Activated CD4-positive, alpha-beta memory T cell treated with anti-CD3 and anti-CD28 coated beads for 36 hours (primary cell): Measurements from ENCODE around the gene LPP. TPM values are rescaled to one million over a fixed set of nuclear protein-coding genes. Genes with fewer than 3 reads are reported as not detected.

Source experiments
- CTCF ChIA-PET: fragments of 350-600 bp; sonication (Branson Sonifier 250); formaldehyde crosslinking; loops from one replicate; lab custom pipeline; 2021; ENCODE audit warnings: antibody characterized with exemption, inconsistent platforms; lab: Charles Lee
- POLR2A ChIA-PET: fragments of 350-600 bp; sonication (Branson Sonifier 250); formaldehyde crosslinking; loops from one replicate; lab custom pipeline; 2021; ENCODE audit warnings: antibody characterized with exemption; lab: Charles Lee
- DNase-seq: peaks from one replicate; pipeline ENCODE4 v3.0.0-alpha.2; 2020
- H3K27ac Mint-ChIP-seq: one replicate; pipeline ENCODE4 v1.8.0; 2021; ENCODE audit warnings: mixed read lengths
- H3K27me3 Mint-ChIP-seq: one replicate; pipeline ENCODE4 v1.8.0; 2021; ENCODE audit warnings: mixed read lengths
- H3K36me3 Mint-ChIP-seq: one replicate; pipeline ENCODE4 v1.8.0; 2021; ENCODE audit warnings: mixed read lengths
- H3K4me1 Mint-ChIP-seq: one replicate; pipeline ENCODE4 v1.8.0; 2021; ENCODE audit warnings: low read depth, mixed read lengths
- H3K4me3 Mint-ChIP-seq: one replicate; pipeline ENCODE4 v1.8.0; 2021; ENCODE audit warnings: mild to moderate bottlenecking, mixed read lengths
- H3K9me3 Mint-ChIP-seq: one replicate; pipeline ENCODE4 v1.8.0; 2021; ENCODE audit warnings: mixed read lengths
- intact Hi-C: fragments of 100-400 bp; cut with micrococcal nuclease; formaldehyde crosslinking; loops from one replicate; pipeline ENCODE4 v1.15.1; 2023
- total RNA-seq, 2 experiments: library from RNA; stranded (reverse); gene quantifications; one replicate each; pipeline ENCODE4 v1.2.3, GENCODE V29; 2021

Gene LPP
- total RNA-seq, 2 experiments from 2014 or later: 41.0 to 43.6 TPM

DNA sequence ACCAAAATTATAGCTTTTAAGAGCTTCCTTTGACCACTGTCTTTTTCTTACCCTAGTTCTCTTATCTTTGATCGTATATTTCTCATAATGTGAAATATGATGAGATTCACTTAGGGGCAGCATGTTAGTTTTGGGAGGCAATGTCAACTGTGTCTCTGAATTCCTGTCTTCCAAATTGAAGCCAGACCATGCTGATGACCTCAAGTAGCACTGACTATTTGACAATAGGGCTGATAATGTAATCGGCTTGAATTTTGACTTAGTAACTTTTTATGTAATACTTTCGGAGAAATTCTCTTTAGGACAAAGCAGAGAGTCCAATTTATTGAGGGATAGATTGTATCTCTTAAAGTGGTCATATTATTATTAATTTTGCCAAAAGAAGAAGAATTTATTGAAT is 722.4 kb downstream of the LPP start:
- Mint-ChIP-seq H3K27ac (no peak overlapping the region), H3K27me3 (no peaks in the 10 kb centered on the region), H3K36me3 (peaks cover 28% of the 10 kb centered on the region), H3K4me3 (no peak overlapping the region), H3K4me1 (peaks cover 3% of the 10 kb centered on the region), H3K9me3 (no peaks in the 10 kb centered on the region)
- ChIA-PET CTCF (interaction anchor here (1.4 kb wide), 1 partner anchor 127 kb away, joined by 3 read pairs; no protein-coding TSS in a partner anchor), POLR2A (no interaction called here)
- intact Hi-C loops: no loop called here
- DNase-seq: no peak

DNA sequence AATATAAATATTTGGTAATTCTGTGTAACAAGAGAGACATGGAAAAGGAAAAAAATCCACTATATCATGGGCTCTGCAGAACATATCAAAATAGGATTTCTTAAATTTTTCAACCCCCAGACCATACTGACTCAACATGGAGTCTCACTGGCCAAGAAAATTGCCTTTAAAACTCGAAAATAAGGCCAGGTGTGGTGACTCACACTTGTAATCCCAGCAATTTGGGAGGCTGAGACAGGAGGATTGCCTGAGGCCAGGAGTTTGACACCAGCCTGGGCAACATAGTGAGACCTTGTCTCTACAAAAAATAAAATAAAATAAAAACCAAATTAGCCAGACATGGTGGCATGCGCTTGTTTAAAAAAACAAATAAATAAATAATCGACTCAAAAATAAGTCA is 723.4 kb downstream of the LPP start:
- ChIA-PET CTCF (interaction anchor here (0.6 kb wide), 1 partner anchor 26 kb away, joined by 3 read pairs; no protein-coding TSS in a partner anchor), POLR2A (no interaction called here)
- Mint-ChIP-seq H3K4me1 (peaks cover 3% of the 10 kb centered on the region), H3K27me3 (no peaks in the 10 kb centered on the region), H3K27ac (no peak overlapping the region), H3K4me3 (no peak overlapping the region), H3K36me3 (peaks cover 26% of the 10 kb centered on the region), H3K9me3 (no peaks in the 10 kb centered on the region)
- no peak for DNase-seq
- intact Hi-C loops: no loop called here

DNA sequence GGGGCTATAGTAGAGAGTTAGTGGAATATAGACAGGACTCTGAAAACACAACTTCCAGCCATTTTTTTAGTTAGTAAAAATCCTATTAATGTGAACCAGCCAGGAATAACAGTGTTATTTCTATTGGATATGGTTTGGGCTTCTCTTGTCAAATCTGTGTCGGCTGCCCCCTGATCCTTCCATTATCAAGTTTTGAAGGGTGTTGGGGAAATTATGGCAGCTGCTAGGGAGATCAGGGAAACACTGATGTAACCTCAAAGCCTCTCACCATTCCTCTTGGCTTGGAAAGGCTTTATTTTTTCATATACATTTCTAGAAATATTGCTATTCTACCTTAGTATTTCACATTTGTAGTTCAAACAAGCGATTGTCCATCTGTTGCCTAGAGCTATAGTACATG is 724.1 kb downstream of the LPP start:
- POLR2A ChIA-PET: no interaction called here
- Mint-ChIP-seq H3K27me3 (no peaks in the 10 kb centered on the region), H3K9me3 (no peaks in the 10 kb centered on the region), H3K27ac (no peak overlapping the region), H3K4me1 (peaks cover 3% of the 10 kb centered on the region), H3K4me3 (no peak overlapping the region), H3K36me3 (peaks cover 19% of the 10 kb centered on the region)
- intact Hi-C loops: no loop called here
- CTCF ChIA-PET: no interaction called here
- DNase-seq: no peak

DNA sequence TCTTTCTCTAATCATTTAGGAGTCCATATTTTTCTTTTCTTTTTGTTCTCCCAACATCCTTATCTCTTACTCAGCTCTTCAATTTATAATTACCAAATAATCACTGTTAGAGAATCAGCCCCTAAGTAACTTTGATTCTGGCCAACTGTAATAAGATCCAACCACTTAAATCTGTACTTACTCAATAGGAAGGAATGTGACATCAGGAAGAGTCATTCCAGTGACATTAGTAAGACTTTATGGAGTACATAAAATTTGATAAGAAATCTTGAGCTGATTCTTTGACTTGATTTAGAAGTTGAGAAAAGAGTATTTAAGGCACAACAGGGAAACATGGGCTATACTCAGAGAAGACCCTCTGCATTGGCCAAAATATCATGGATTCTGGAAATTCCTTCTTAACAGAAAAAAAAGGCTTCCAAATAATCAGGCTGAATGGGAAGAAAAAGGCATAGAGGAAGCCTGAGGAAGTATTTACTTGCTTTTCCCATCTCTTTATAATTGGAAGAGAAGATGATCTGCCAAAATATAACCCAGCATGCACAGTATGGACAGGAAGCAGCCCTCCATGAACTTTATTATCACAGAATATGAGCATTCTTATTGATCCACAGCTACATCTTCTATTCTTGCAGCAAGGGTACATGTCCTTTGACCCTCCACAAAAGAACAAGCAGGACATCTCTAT is 728.1 kb downstream of the LPP start:
- CTCF ChIA-PET: no interaction called here

DNA sequence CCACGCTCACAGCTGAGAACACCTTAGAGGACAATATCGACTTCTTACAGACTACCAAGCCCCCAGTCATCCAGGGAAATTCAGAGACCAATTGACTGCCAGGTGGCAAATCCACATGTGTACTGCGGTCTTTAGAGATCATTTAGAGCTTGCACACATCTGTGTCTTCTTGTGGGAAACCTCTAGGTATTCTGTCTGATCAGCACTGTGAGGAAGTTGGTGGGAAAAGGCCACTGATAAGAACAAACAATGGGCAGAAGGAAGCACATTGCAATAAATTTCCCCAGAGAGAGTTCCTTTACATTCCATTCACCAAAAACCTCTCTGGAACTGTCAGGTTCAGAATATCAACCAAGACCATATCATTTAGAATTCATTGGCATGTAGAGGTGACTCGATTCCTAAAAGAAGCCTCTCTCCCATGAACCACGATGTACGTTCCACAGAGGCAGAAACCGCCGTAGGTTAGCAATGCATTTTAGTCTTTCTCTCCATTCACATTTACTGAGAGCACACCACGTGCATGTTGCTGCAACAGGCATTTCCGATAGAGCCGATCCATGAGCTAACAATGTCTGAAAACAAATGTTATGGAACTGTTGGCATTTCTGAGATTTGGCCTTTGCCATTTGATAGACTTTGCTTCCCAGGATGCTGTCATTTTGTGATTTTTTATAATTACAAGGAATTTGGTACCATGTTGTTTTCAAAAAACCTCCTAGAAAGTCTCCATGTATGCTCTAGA is 730.5 kb downstream of the LPP start:
- CTCF ChIA-PET: no interaction called here
- no peaks in the 10 kb centered on the region for H3K27me3 Mint-ChIP-seq
- intact Hi-C loops: no loop called here

More for the DNA sequence above, 728.1 kb downstream of the LPP start:
- intact Hi-C loops: no loop called here
- H3K27ac Mint-ChIP-seq: no peak overlapping the region
- no peak overlapping the region for H3K4me3 Mint-ChIP-seq
- H3K36me3 Mint-ChIP-seq: peaks cover 5% of the 10 kb centered on the region
- no peaks in the 10 kb centered on the region for H3K9me3 Mint-ChIP-seq
- no peaks in the 10 kb centered on the region for H3K27me3 Mint-ChIP-seq
- no peak for DNase-seq
- POLR2A ChIA-PET: interaction anchor here (0.6 kb wide), 1 partner anchor 41 kb away, joined by 3 read pairs; no protein-coding TSS in a partner anchor
- peaks cover 3% of the 10 kb centered on the region for H3K4me1 Mint-ChIP-seq

DNA sequence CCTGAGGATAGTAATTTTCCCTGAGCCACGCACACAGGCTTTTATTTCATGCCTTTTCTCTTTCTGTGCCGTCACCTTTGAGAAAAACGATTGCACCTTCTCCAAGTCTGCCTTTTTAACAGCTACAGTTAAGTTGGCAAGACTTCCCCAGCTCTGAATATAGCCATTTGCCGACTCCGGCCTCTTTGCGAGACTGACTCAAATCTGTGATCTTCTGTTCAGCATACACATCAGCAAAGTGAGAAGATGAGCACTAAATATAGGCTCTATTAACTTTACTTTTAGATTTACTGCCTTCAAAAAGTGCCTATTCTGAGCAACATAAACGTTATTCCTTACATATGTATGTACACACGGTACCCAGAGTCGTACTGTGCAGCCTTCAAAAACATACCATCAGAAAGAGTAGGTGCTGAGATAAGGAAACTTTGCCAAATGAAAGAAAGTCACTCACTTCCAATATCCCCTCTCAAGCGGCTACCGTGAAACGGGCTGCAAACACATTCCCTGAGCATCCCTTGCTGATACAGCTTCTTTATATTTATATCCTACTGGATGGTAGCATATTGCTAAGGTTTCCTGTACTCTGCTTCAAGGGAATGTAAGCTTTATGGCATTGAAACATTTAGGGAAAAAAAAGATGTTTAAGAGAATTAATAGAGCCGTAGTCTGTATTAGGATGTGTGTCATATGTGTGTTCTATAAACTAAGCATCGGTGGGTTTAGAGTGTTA is 734.5 kb downstream of the LPP start:
- POLR2A ChIA-PET: no interaction called here
- no peak overlapping the region for H3K4me3 Mint-ChIP-seq
- H3K9me3 Mint-ChIP-seq: no peaks in the 10 kb centered on the region
- CTCF ChIA-PET: no interaction called here
- peaks cover 4% of the 10 kb centered on the region for H3K36me3 Mint-ChIP-seq
- H3K4me1 Mint-ChIP-seq: peaks cover 4% of the 10 kb centered on the region
- intact Hi-C loops: no loop called here
- H3K27ac Mint-ChIP-seq: no peak overlapping the region
- H3K27me3 Mint-ChIP-seq: no peaks in the 10 kb centered on the region
- DNase-seq: no peak

More for the DNA sequence above, 730.5 kb downstream of the LPP start:
- Mint-ChIP-seq H3K4me3 (no peak overlapping the region), H3K4me1 (peaks cover 3% of the 10 kb centered on the region), H3K27ac (no peak overlapping the region), H3K36me3 (peaks cover 5% of the 10 kb centered on the region), H3K9me3 (no peaks in the 10 kb centered on the region)
- no peak for DNase-seq
- POLR2A ChIA-PET: no interaction called here

DNA sequence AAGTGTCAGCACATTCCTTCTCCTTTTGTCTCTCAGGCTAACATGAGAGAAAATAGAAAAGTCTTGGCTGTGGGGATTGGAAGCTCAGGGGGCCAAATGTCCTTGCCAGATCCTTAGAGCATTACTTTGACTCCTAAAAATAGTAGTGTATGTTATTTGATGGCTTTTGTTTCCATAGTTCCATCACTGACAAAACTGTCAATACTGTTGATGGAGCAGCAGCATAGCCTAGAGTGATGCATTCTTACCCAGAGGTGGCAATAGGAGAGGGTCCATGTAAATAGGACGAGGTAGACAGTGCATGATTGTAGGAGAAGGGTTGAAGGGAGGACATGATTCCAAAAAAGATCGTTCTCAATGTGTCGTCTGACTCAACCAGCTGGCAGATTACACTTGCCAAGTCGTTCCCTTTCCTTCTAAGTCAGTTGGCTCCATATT is 735.1 kb downstream of the LPP start:
- Mint-ChIP-seq H3K4me3 (no peak overlapping the region), H3K9me3 (no peaks in the 10 kb centered on the region)
- POLR2A ChIA-PET: no interaction called here

DNA sequence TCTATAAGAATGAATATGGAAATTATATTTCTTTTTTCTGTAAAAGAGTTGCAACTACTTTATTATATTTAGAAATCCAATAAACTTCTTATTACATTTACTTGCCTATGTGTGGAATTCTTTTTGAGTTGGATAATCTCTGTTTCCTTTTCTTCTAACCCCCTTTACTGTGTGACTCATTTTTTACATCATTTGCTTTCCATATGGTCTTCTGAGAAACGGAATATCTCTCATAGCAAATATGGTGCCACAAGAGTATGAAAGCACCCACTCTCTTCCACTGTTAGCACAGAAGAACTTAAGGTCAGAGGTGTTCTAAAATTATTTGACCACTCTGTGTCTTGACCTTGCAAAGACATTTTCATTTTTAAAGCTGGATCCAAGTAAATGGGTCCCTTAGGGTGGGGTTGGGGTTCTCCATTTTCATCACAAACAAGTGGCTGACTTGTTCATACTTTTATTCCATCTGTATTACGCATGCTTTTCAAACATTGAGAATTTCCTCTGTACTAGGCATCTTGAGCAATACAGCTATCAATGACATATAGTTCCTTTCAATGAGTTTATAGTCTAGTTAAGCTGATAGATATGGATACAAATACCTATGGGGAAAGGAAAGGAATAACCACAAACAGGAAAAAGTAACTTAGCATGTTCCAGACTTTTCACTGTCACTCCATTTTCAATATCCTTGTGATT is 736.8 kb downstream of the LPP start:
- Mint-ChIP-seq H3K27me3 (no peaks in the 10 kb centered on the region), H3K4me3 (no peak overlapping the region), H3K9me3 (no peaks in the 10 kb centered on the region), H3K36me3 (peaks cover 3% of the 10 kb centered on the region), H3K27ac (no peak overlapping the region), H3K4me1 (peaks cover 4% of the 10 kb centered on the region)
- DNase-seq: no peak
- intact Hi-C loops: no loop called here
- CTCF ChIA-PET: no interaction called here
- POLR2A ChIA-PET: no interaction called here

More for the DNA sequence above, 735.1 kb downstream of the LPP start:
- no peak for DNase-seq
- Mint-ChIP-seq H3K27me3 (no peaks in the 10 kb centered on the region), H3K36me3 (peaks cover 4% of the 10 kb centered on the region), H3K4me1 (peaks cover 4% of the 10 kb centered on the region), H3K27ac (no peak overlapping the region)
- intact Hi-C loops: no loop called here
- CTCF ChIA-PET: no interaction called here

DNA sequence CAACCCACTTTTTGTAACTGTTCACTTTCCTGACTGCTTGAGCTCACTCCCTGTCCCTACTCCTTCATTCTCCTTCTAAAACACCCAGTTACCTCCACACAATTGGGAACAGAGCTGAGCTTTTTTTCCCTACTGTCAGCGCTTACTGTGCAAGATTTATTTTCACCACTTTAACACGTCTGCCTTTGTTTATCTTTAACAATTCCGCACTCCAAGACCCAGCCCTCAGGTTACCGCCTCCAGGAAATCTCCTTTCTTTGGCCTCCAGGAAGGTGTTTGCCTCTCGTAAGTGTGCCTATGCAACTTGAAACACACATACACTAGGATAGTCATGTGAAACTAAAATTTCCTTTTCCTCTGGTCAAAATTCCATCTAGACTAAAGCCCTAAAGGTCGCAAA is 745.9 kb downstream of the LPP start:
- ChIA-PET POLR2A (no interaction called here), CTCF (no interaction called here)
- Mint-ChIP-seq H3K36me3 (no peaks in the 10 kb centered on the region), H3K27ac (no peak overlapping the region), H3K9me3 (no peaks in the 10 kb centered on the region), H3K4me3 (no peak overlapping the region), H3K4me1 (peaks cover 6% of the 10 kb centered on the region), H3K27me3 (no peaks in the 10 kb centered on the region)
- no peak for DNase-seq
- intact Hi-C loops: no loop called here

DNA sequence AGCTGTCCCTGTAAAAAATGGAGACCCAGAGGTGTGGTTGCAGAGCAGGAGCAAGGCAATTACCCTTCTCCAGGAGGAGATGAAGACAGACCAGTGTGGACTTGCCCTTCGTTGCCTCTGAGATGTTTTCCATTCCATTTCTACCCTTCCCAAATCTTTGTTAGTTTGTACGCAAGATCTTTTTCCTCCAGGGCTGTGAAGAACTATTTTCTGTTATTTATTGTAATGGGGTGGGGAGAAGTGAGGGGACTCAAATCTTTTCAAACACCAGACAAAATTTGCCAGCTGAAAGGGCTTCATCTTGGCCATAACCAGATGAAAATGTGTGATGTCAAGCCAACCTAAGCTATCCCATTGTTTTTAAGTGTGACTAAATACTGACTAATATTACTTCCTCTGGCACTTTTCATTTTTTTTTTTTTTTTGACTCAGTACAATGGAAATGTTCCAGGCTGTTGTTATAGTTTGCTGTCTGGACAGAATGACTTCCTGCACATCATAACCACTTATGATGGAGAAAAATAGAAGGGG is 746.5 kb downstream of the LPP start:
- Mint-ChIP-seq H3K27ac (no peak overlapping the region), H3K4me1 (peaks cover 6% of the 10 kb centered on the region), H3K36me3 (no peaks in the 10 kb centered on the region), H3K9me3 (no peaks in the 10 kb centered on the region), H3K27me3 (no peaks in the 10 kb centered on the region), H3K4me3 (no peak overlapping the region)
- ChIA-PET CTCF (no interaction called here), POLR2A (interaction anchor here (0.6 kb wide), 1 partner anchor 16 kb away, joined by 4 read pairs; no protein-coding TSS in a partner anchor)
- intact Hi-C loops: no loop called here
- DNase-seq: no peak

DNA sequence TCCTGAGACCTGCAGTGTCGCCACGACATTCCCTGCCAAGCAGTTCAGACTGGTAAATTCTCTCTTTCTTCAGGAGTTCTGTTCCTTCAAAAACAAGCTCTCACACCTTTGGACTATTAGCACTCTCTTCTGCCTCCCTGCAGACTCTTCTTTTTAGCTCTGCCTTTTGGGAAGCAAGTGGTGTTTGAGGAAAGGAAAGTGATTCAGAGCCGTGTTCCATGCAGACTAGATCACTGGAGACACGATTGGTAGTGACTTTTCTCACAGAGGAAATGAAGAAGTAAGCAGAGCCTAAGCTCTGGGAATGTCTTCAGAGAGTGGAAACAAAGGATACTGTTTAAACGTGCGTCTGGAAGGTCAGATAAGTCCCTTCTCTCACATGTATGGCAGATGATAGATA is 747.2 kb downstream of the LPP start:
- intact Hi-C loops: no loop called here

More for the DNA sequence above, 747.2 kb downstream of the LPP start:
- Mint-ChIP-seq H3K9me3 (no peaks in the 10 kb centered on the region), H3K27me3 (no peaks in the 10 kb centered on the region), H3K4me1 (peaks cover 6% of the 10 kb centered on the region), H3K4me3 (no peak overlapping the region), H3K36me3 (no peaks in the 10 kb centered on the region), H3K27ac (no peak overlapping the region)
- CTCF ChIA-PET: interaction anchor here (0.7 kb wide), 1 partner anchor 1115 kb away, joined by 3 read pairs; no protein-coding TSS in a partner anchor
- no peak for DNase-seq
- POLR2A ChIA-PET: no interaction called here
